Heart left ventricle (tissue), 16 donors: ENCODE data around the gene TMEM14A. TPM values are rescaled to one million over a fixed set of nuclear protein-coding genes. Genes with fewer than 3 reads are reported as not detected.
"Not testable (repeated sequence)": the region's sequence is repeated elsewhere in the genome, so short reads cannot be mapped to it uniquely, and the experiment has no call there.

Experiments
- ATAC-seq, 4 donors: fragments of 200-7000 bp; cut with Tn5 transposase; one replicate each; pipeline ENCODE4 v1.9.1; 2020 to 2022; ENCODE audit warnings: moderate library complexity in 4 of 4, mild to moderate bottlenecking in 3 of 4, moderate number of reproducible peaks in 1 of 4
- DNase-seq, 5 donors: peaks; one replicate each; pipeline ENCODE4 v3.0.0-alpha.2; 2020
- H3K27ac ChIP-seq, 12 donors: fragments of 200-600 bp; sonication (generic) in 4 of 12; one replicate each; pipeline versions ENCODE4 v1.5.0 to v1.8.0; 2016 to 2022; ENCODE audit warnings: mild to moderate bottlenecking in 2 of 12
- H3K27me3 ChIP-seq, 9 donors: fragments of 200-600 bp; sonication (generic) in 2 of 9; one replicate each; pipeline versions ENCODE4 v1.5.1 to v1.8.0; 2016 to 2022; ENCODE audit warnings: mild to moderate bottlenecking in 3 of 9
- H3K36me3 ChIP-seq, 9 donors: fragments of 200-600 bp; sonication (generic) in 2 of 9; one replicate each; pipeline versions ENCODE4 v1.5.0 to v1.8.0; 2018 to 2022; ENCODE audit warnings: mild to moderate bottlenecking in 2 of 9
- H3K4me1 ChIP-seq, 12 donors: fragments of 200-600 bp; sonication (generic) in 4 of 12; one replicate each; pipeline versions ENCODE4 v1.5.0 to v1.8.0; 2016 to 2022; ENCODE audit warnings: mild to moderate bottlenecking in 3 of 12
- H3K4me3 ChIP-seq, 12 donors: fragments of 200-600 bp; sonication (generic) in 4 of 12; one replicate each; pipeline versions ENCODE4 v1.5.0 to v1.8.0; 2017 to 2022; ENCODE audit warnings: mild to moderate bottlenecking in 9 of 12, moderate library complexity in 4 of 12
- H3K9me3 ChIP-seq, 12 donors: fragments of 200-600 bp; sonication (generic) in 4 of 12; one replicate each; pipeline versions ENCODE4 v1.5.0 to v1.8.0; 2016 to 2022; ENCODE audit warnings: mild to moderate bottlenecking in 1 of 12
- CTCF ChIP-seq, 12 donors: fragments of 200-600 bp; sonication (generic) in 4 of 12; IDR thresholded peaks; one replicate each; pipeline versions ENCODE4 v1.5.0 to v1.8.0; 2018 to 2022; ENCODE audit warnings: antibody characterized with exemption in 12 of 12, mild to moderate bottlenecking in 5 of 12
- POLR2A ChIP-seq, 2 donors: fragments of 450-650 bp; IDR thresholded peaks; one replicate each; pipeline ENCODE4 v1.6.1; 2017; ENCODE audit warnings: antibody characterized with exemption in 2 of 2, mild to moderate bottlenecking in 2 of 2, moderate library complexity in 2 of 2
- WGBS, 4 donors: extraction: QIAGEN DNeasy Blood & Tissue Kit in 2 of 4; methylation state at CpG; one replicate each; pipeline versions ENCODE4 v1.1.5 to v1.1.7; 2013 to 2018; 5-methylcytosine and 5-hydroxymethylcytosine counted together
- intact Hi-C, 10 donors: fragments of 100-400 bp; cut with DNase I; formaldehyde crosslinking; loops; one replicate each; pipeline versions ENCODE4 v1.11.1 to v1.14.2; 2022
- polyA plus RNA-seq, 2 donors: library from polyadenylated mRNA; stranded (reverse); fragments of 200-250 nt; gene quantifications; one replicate each; pipeline ENCODE4 v1.2.3, GENCODE V29; 2013
- total RNA-seq, 9 donors: library from RNA; depleted of rRNA in 2 of 9; stranded (reverse); fragments of >200 nt in 2 of 9; fragmentation: NEBNext Ultra II Directional in 3 of 9; extraction: Animal tissue kit (Norgen Biotek cat#: 25700) in 3 of 9; gene quantifications; one replicate each; pipeline versions ENCODE4 v1.1.0 to v1.2.4, GENCODE V29; 2016 to 2023
- donor health status: ischemic (EF 13 %, LVEDD 7.1; RV severe dilation, severe dysfunction).
- donor health status: healthy with polysubstance abuse.
- donor health status: DM: no; HTN: yes; CAD: no.
- donor health status: DM: no; HTN: no; CAD: no.
- donor health status: ischemic (EF 25% LVEDD 6.9; RV normal size, moderate dysfunction).
- donor health status: ischemic (EF 25% LVEDD 5.7; RV mildly dilated, moderate dysfunction).
- donor health status: healthy.
- donor health status: DM: yes; HTN: yes; CAD: no.
- donor health status: ischemic (EF 35%, LVEDD 5.7; RV mildly dilated, moderate dysfunction).
- donor health status: nonischemic (EF 11% LVEDD 7.7; RV severe dilation, severe dysfunction).
- donor health status: DM: yes; HTN: yes; CAD: no.
- donor health status: PGD.
- donor health status: ischemic (EF 29% LVEDD 5.4; RV normal size, mild dysfunction).
- donor health status: nonischemic (EF 23%, LVEDD 6.1; RV moderate dilation, normal function).

TMEM14A gene
- total and polyA plus RNA-seq, 11 donors, result 5.0 to 13.5 (median 8.0) TPM

DNA sequence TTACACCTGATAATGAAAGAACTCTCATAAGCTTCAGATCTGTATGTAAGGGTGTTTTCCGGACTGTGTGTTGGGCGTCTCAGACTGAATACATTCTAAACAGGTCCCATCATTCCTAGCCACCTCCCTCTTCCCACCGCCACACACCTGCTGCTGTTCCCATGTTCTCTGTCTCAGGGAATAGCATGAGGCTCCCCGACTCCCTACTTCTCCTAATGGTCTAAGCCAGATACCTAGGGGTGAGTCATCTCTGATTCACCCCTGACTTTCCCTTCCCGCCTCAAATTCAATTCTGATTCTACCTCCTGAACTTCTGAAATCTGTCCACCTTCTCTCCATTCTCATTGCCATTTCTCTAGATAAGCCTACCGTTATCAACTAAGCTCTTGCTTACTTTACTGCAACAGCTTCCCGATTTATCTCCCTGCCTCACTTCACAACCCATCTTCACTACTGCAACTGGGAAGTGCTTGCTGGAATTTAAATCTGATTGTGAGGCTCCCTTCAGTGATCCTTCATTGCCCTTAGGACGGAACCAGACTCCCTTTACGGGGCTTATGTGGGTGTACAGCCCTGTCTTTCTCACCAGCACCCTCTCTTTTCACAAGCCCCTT lies 1.6 kb downstream of the TMEM14A start:
- DNase-seq, result no peak
- Histone ChIP-seq H3K4me3 (no peak overlapping the region), H3K9me3 (no peaks in the 10 kb centered on the region), H3K27ac (no peak overlapping the region), H3K36me3 (peaks cover 0 to 12% (median 4%) of the 10 kb centered on the region in 9 donors), H3K27me3 (peaks cover 0 to 13% (median 0%) of the 10 kb centered on the region in 9 donors), H3K4me1 (peaks cover 0 to 21% (median 11%) of the 10 kb centered on the region in 12 donors)
- intact Hi-C loops, result no loop called here
- ATAC-seq, result no peak
- TF ChIP-seq CTCF (IDR thresholded peaks at IDR 0.05) (no peak), POLR2A (IDR thresholded peaks at IDR 0.05) (no peak)
- WGBS, 4 donors, result 91 to 94% (median 92%) methylated on average over 9 of the region's 9 CpGs

- 79 to 88% (median 85%) methylated on average over 7 of the region's 7 CpGs for WGBS, 4 donors
Observed at GRCh38 chr6:52674666-52675065, 3.8 kb downstream of the TMEM14A start.

GRCh38 chr6:52675372-52675771 lies 4.5 kb downstream of the TMEM14A start:
- Histone ChIP-seq H3K27ac (no peak overlapping the region), H3K36me3 (peaks cover 0 to 25% (median 11%) of the 10 kb centered on the region in 9 donors), H3K9me3 (no peaks in the 10 kb centered on the region), H3K4me3 (no peak overlapping the region), H3K27me3 (peaks cover 0 to 13% (median 0%) of the 10 kb centered on the region in 9 donors), H3K4me1 (peaks cover 0 to 16% (median 11%) of the 10 kb centered on the region in 12 donors)
- WGBS, 4 donors, result 88 to 100% (median 97%) methylated on average over 1 of the region's 1 CpG
- intact Hi-C loops, result no loop called here
- no peak for ATAC-seq
- DNase-seq, result no peak
- TF ChIP-seq POLR2A (IDR thresholded peaks at IDR 0.05), result no peak
- TF ChIP-seq CTCF (IDR thresholded peaks at IDR 0.05), result no peak

More at GRCh38 chr6:52674666-52675065, 3.8 kb downstream of the TMEM14A start:
- H3K27me3 ChIP-seq, result peaks cover 0 to 13% (median 0%) of the 10 kb centered on the region in 9 donors
- TF ChIP-seq CTCF (IDR thresholded peaks at IDR 0.05), result no peak
- TF ChIP-seq POLR2A (IDR thresholded peaks at IDR 0.05), result no peak
- H3K27ac ChIP-seq, result no peak overlapping the region
- H3K4me3 ChIP-seq, result no peak overlapping the region
- no peak for ATAC-seq
- H3K9me3 ChIP-seq, result no peaks in the 10 kb centered on the region
- no peak for DNase-seq
- peaks cover 0 to 25% (median 11%) of the 10 kb centered on the region in 9 donors for H3K36me3 ChIP-seq
- peaks cover 0 to 19% (median 11%) of the 10 kb centered on the region in 12 donors for H3K4me1 ChIP-seq
- intact Hi-C loops, result no loop called here

- H3K9me3 ChIP-seq, H3K27ac ChIP-seq, DNase-seq, intact Hi-C loops, H3K4me3 ChIP-seq, ATAC-seq, H3K4me1 ChIP-seq: not testable (repeated sequence)
- Histone ChIP-seq H3K27me3 (peaks cover 0 to 12% (median 0%) of the 10 kb centered on the region in 9 donors), H3K36me3 (peaks cover 0 to 28% (median 11%) of the 10 kb centered on the region in 9 donors)
- WGBS, 4 donors, result 74 to 90% (median 88%) methylated on average over 8 of the region's 8 CpGs
Observed at GRCh38 chr6:52676631-52677030, 5.7 kb downstream of the TMEM14A start.

- intact Hi-C loops, result no loop called here
- Histone ChIP-seq H3K36me3 (peaks cover 0 to 67% (median 28%) of the 10 kb centered on the region in 9 donors), H3K4me3 (no peak overlapping the region), H3K9me3 (no peaks in the 10 kb centered on the region), H3K4me1 (peaks cover 0 to 3% (median 0%) of the 10 kb centered on the region in 12 donors), H3K27ac (no peak overlapping the region), H3K27me3 (peaks cover 0 to 4% (median 0%) of the 10 kb centered on the region in 9 donors)
- no peak for DNase-seq
- no peak for ATAC-seq
- TF ChIP-seq POLR2A (IDR thresholded peaks at IDR 0.05) (no peak), CTCF (IDR thresholded peaks at IDR 0.05) (no peak)
Observed at GRCh38 chr6:52681416-52681815, 10.5 kb downstream of the TMEM14A start.
